Endometrium (tissue), 2 donors: ENCODE results near the gene OTX1.

Experiments
- FAIRE-seq: peaks from 2 replicates; lab custom pipeline; 2012; peaks lifted over from hg19 to GRCh38; lab: Jason Lieb, UNC
- donor health status: control.
- donor health status: control.

OTX1 gene

DNA sequence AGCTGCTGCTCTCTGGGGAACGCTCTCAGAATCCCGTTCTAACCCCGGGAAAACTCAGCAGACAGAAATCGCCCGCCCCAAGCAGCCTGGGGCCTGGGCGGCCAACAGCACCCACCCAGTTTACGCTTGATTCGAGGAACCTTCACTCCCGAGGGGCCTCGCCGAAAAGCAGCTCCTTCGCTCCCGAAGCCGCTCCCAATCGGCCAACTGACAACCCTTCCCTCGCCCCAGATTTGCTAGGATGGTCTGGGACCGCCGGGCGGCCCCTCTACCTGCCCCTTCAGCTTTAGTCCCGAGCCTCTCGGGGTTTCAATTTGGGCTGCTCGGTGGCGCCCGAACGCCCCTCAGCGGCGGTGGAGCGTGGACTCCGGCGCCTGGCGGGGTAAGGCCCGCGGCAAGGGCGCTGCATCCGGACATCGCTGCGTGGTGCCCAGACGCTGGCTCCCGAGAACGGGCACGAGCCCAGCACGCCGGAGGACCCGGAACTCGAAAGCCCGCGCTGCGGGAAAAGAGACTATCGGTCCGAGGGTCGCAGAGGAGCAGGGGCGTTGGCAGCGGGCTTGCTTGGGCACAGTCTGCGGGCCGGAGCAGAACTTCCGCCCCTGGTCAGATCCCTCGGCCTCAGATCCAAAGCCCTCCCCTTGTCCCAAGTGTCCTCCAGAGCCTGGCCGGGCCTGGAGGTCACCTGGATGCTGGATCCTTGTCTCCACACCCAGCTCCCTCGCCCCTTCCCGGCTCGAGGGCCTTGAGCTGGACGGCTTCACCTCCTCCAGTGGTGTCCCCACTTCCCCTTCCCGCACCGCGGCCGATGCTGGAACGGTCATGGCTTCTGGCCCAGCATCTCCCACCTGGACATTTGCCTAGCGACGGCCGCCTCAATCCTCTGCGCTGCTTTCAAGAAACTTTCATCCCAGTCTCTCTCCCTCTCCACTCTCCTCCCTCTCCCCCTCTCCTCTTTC lies 3.0 kb upstream of the OTX1 start:
- no peak for FAIRE-seq

- FAIRE-seq = no peak
These were observed 2.1 kb upstream of the OTX1 start for GRCh38 chr2:63048367-63049171.

- FAIRE-seq = no peak
These were observed 1.2 kb upstream of the OTX1 start for GRCh38 chr2:63049211-63049969.

DNA sequence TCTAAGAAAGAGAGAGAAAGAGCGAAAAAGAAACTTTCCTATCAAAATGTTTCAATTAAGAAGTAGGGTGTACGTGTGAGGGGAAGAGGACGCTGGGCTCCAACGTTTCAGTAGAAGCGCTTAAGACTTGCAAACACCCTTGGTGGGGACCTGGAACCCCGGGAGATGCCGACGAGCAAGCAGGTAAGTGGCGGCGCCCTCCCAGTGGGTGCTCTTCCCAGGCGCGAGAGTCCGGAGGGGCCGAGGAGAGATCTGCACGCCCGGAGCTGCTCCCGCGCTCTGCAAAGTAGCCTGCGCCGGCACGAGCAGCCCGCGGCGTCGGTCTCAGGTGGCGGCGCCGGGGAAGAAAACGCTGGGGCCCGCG lies 678 bp upstream of the OTX1 start:
- FAIRE-seq = no peak

DNA sequence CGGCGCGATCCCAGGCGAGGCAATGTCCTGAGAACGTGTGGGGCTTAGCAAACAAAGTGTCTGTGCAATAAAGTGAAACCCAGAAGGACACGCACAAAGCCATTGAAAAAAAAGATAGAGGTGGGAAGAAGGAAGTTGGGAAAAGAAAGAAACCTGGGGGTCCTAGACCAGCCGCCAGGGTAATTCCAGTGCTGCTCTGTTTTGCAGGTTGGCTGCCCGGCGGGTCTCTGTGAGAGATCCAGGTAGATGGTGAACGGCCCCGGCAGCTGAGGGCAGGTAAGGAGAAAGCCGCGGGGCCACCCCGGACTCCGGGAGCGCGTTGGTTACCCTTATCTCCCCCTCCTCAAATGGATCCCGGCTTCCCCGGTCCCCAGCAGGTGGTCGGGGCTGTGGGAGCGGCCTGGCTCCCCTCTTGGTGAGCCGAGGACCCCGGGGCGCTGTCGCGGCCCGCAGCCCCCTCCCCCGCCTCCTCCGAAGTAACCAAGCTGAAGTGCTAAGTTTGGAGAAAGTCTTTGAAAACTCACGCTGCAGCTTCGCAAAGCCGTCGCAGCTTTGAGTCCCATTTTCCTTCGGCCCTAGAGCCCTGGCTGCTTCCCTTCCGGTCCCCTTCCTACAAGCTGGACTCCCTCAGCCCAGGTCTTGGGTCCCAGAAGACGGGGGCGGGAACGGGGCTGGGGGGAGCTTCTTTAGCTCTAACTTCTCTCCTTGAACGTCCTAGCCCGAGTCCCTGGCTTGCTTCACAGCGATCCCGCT lies 588 bp downstream of the OTX1 start:
- FAIRE-seq = no peak

DNA sequence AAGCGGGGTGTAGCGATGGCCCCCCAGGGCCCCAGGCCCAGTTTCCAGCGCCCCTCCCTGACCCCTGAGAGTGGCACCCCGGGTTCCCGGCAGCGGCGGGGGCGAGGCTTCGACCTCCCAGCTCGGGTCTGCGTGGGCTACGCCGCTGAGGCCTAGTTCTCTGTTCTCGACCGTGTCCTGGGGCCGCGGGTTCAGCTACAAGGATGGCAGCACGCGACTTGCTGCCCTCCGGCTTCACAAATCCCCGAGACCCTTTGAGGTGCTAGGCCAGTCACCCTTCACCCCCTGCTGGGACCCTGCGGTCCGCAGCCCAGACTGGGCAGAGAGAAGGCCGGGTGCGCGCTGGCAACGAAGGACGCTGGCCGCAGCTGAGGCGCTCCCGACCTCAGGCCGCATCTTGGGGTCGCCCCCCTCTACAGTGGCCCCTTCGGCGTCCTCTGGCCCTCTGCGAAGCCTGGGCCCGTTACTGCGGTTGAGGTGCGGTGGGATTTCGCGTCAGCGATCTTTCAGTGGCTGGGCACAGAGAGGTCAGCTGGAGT lies 1.2 kb downstream of the OTX1 start:
- FAIRE-seq = no peak

DNA sequence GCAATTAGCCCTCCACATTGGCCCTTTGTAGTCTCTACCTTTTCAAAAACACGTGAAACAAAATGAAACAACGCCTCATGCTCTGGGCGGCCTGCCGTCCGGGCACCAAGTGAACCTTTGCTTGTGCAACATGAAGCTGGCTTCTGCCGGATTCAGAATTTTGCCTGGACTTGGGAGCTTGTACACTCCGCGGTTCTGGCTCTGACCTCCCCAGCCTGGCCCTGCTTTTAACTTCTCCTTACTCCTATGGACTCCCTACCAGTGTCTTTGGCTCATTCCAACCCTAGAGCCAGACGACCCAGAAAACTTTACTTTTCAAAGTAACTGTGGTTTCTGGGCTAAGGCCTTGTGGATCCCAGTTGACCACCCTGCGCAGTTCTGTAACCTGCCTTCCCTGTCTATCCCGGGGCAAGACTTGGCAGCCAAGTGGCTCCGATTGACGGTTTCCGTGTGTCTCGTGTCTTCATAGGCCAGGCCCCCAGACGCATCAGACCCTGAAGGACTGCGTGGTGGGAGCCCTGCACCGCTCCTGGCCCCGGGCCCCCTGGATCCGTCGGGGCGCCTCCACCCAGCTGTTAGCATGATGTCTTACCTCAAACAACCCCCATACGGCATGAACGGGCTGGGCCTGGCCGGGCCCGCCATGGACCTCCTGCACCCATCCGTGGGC lies 1.9 kb downstream of the OTX1 start:
- no peak for FAIRE-seq

GRCh38 chr2:63053081-63053888 lies 2.7 kb downstream of the OTX1 start:
- no peak for FAIRE-seq

DNA sequence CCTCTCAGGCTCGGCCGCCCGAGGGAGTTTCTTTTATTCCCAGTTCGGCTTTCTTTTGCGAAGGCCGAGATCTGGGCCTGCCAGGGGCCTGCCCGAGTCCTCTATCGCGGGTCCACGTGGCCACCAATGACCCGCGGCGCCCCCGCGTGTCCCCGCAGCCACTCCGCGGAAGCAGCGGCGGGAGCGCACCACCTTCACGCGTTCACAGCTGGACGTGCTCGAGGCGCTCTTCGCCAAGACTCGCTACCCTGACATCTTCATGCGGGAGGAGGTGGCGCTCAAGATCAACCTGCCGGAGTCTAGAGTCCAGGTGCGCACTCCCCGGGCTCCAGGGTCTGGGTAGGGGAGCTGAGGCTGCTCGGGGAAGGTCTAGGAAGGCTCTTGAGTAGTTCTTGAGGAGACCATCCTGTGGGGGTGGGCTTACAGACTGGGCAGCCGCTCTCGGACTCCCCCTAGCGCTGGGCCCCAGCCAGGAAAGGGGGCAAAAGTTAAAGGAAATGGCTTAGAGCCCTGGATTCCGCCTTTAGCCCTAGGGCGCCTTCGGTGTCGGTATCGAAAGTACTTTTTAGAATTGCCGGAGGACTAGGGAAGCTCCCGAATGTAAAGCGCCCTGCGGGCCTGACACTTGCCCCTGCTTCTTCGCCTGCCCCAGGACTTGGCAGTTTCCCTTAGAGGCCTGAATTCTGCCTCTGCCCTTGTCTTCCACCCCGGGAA lies 3.4 kb downstream of the OTX1 start:
- no peak for FAIRE-seq

GRCh38 chr2:63054841-63055225 lies 4.2 kb downstream of the OTX1 start:
- no peak for FAIRE-seq

- no peak for FAIRE-seq
These were observed 4.8 kb downstream of the OTX1 start for GRCh38 chr2:63055226-63056106.

GRCh38 chr2:63056107-63057050 lies 5.7 kb downstream of the OTX1 start:
- no peak for FAIRE-seq

DNA sequence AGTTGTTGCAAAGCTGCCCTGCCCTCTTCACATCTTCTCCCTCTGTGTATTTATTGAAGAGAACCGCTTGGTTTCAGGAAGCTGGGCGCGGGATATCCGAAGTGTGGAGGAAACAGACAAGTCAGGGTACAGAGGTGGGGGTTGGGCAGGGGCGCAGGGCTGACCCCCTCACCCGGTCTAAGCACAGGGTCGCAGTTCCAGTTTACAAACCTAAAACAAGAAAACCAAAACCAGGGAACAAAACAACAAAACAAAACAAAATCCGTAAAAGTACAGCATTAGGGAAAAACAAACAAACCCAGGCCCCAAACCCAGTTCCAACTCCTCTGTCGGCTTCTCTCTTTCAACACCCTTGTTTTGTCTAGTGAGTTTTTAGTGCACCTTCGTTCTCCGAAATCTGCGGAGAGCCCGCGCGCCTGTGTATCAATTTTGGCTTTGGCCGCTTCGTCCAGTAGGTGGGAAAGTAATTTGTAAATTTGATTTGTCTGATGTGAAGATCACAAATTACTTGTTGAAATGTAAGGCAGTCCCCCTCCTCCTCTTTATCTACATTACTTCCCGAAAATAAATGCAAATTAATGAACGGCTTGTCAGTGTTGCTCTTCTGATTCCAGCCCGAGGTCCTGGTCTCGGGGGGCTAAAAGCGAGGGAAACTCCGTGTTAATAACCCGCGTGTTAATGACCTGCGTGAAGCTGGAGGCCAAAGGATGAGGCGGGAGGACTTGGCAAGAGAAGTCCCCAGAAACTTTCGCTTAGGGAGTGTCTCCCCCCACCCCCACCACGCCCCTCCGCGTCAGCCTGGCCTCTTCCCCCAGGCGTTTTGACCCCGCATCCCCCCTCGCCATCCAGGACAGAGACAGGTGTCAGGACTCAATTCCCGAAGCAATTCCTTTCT lies 6.9 kb downstream of the OTX1 start:
- no peak for FAIRE-seq

- no peak for FAIRE-seq
These were observed 7.7 kb downstream of the OTX1 start for GRCh38 chr2:63058144-63058920.
